GM23248 (cell line): ENCODE data around the gene SSB. TPM values are rescaled to one million over a fixed set of nuclear protein-coding genes. Genes with fewer than 3 reads are reported as not detected.

Experiments
- DNase-seq: peaks from one replicate; pipeline ENCODE4 v3.0.0-alpha.2; 2015
- H2AFZ ChIP-seq: fragments of 200-600 bp; sonication (generic); 2 replicates; pipeline ENCODE4 v1.6.1; 2016; ENCODE audit warnings: antibody characterized with exemption
- H3F3A ChIP-seq: fragments of 200-600 bp; sonication (generic); 2 replicates; pipeline ENCODE4 v1.6.1; 2016; ENCODE audit warnings: mild to moderate bottlenecking, antibody characterized with exemption, mixed run types; ENCODE audit not compliant: insufficient read depth
- H3K27ac ChIP-seq: fragments of 200-600 bp; sonication (generic); 2 replicates; pipeline ENCODE4 v1.5.1; 2016; ENCODE audit warnings: mild to moderate bottlenecking
- H3K27me3 ChIP-seq: fragments of 200-600 bp; sonication (generic); replicated peaks from 2 replicates; pipeline ENCODE4 v1.6.1; 2016; ENCODE audit warnings: mild to moderate bottlenecking; ENCODE audit not compliant: insufficient read depth
- H3K36me3 ChIP-seq: fragments of 200-600 bp; sonication (generic); 2 replicates; pipeline ENCODE4 v1.6.1; 2016; ENCODE audit warnings: low read depth, mild to moderate bottlenecking
- H3K4me1 ChIP-seq: fragments of 200-600 bp; sonication (generic); 2 replicates; pipeline ENCODE4 v1.6.1; 2016; ENCODE audit warnings: mild to moderate bottlenecking; ENCODE audit not compliant: insufficient read depth
- H3K4me2 ChIP-seq: fragments of 200-600 bp; sonication (generic); one replicate; pipeline ENCODE4 v1.6.1; 2016; ENCODE audit warnings: mild to moderate bottlenecking; ENCODE audit not compliant: unreplicated experiment
- H3K4me3 ChIP-seq: fragments of 200-600 bp; sonication (generic); 2 replicates; pipeline ENCODE4 v1.5.1; 2016; ENCODE audit warnings: mild to moderate bottlenecking
- H3K79me2 ChIP-seq: fragments of 200-600 bp; sonication (generic); 2 replicates; pipeline ENCODE4 v1.6.1; 2016; ENCODE audit warnings: mild to moderate bottlenecking; ENCODE audit not compliant: insufficient read depth
- H3K9ac ChIP-seq: fragments of 200-600 bp; sonication (generic); 2 replicates; pipeline ENCODE4 v1.6.1; 2016; ENCODE audit warnings: mild to moderate bottlenecking
- H3K9me2 ChIP-seq: fragments of 200-600 bp; sonication (generic); 2 replicates; pipeline ENCODE4 v1.6.1; 2016; ENCODE audit warnings: mixed run types, mild to moderate bottlenecking, moderate library complexity; ENCODE audit not compliant: insufficient read depth
- H3K9me3 ChIP-seq: fragments of 200-600 bp; sonication (generic); one replicate; pipeline ENCODE4 v1.6.1; 2017; ENCODE audit warnings: low read depth
- H4K20me1 ChIP-seq: fragments of 200-600 bp; sonication (generic); 2 replicates; pipeline ENCODE4 v1.6.0; 2016; ENCODE audit not compliant: insufficient read depth
- EZH2 ChIP-seq: fragments of 200-600 bp; sonication (generic); IDR thresholded peaks from 2 replicates; pipeline ENCODE4 v1.6.1; 2018; ENCODE audit warnings: antibody characterized with exemption, mild to moderate bottlenecking; ENCODE audit not compliant: insufficient read depth, poor library complexity, severe bottlenecking
- EZH2phosphoT487 ChIP-seq: fragments of 200-600 bp; sonication (generic); IDR thresholded peaks from 2 replicates; pipeline ENCODE4 v1.6.1; 2018; ENCODE audit warnings: antibody characterized with exemption, moderate library complexity, mild to moderate bottlenecking, low read depth; ENCODE audit not compliant: insufficient read depth
- WGBS, 2 experiments: methylation state at CpG; one replicate each; pipeline ENCODE4 v1.1.6; 2015 to 2017; ENCODE audit warnings: low lambda C conversion rate in 2 of 2, low coverage in 1 of 2; ENCODE audit errors: missing lambda C conversion rate in 2 of 2; 5-methylcytosine and 5-hydroxymethylcytosine counted together
- in situ Hi-C: fragments of 300-500 bp; cut with MboI; formaldehyde crosslinking; loops from 2 replicates; pipeline ENCODE4 v1.15.0; 2020
- polyA plus RNA-seq: library from polyadenylated mRNA; unstranded; fragments of >200 nt; fragmentation: Nextera tagmentation; extraction: Ambion mirVana; gene quantifications from 2 replicates; pipeline ENCODE4 v1.2.1, GENCODE V29; 2016
- total RNA-seq: library from RNA; depleted of rRNA; stranded (reverse); fragments of >200 nt; shearing (Covaris generic); gene quantifications from 2 replicates; pipeline ENCODE4 v1.2.3, GENCODE V29; 2014

The SSB gene
- total and polyA plus RNA-seq, 2 experiments from 2014 or later, result 80.4 to 204 TPM

DNA sequence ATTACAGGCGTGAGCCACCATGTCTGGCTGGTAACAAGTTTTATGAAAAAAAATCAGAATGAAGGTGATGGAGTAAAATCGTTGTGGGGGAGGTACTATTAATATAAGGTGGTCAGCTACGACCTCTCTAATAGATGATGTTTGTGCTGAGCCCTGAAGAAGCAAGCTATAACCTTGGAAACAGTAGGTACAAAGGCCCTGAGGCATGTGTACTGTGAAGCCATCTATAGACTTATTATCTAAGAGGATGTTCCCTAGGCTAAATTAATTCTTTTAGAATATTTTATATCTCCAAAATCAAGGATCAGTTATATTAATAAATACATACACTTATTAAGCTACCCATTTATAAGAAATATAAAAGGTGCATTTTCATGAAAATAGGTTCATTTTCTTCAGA is 23.3 kb upstream of the SSB start:
- Histone ChIP-seq H3K36me3 (no peaks in the 10 kb centered on the region), H3K4me2 (no peak overlapping the region), H3F3A (no peaks in the 10 kb centered on the region), H3K4me1 (peaks cover 5% of the 10 kb centered on the region; the same call in 1 of the 2 replicates), H3K4me3 (no peak overlapping the region), H4K20me1 (no peaks in the 10 kb centered on the region), H3K9ac (no peak overlapping the region; the same call in 1 of the 2 replicates), H3K9me2 (no peaks in the 10 kb centered on the region), H3K9me3 (no peaks in the 10 kb centered on the region), H2AFZ (peak overlapping the region; percentile 67), H3K27me3 (no peaks in the 10 kb centered on the region), H3K27ac (no peak overlapping the region), H3K79me2 (no peaks in the 10 kb centered on the region)
- no peak for DNase-seq
- WGBS, 2 experiments, result 68 to 76% methylated on average over 3 of the region's 3 CpGs
- in situ Hi-C loops, result no loop called here
- TF ChIP-seq EZH2phosphoT487 (no peak), EZH2 (no peak)

DNA sequence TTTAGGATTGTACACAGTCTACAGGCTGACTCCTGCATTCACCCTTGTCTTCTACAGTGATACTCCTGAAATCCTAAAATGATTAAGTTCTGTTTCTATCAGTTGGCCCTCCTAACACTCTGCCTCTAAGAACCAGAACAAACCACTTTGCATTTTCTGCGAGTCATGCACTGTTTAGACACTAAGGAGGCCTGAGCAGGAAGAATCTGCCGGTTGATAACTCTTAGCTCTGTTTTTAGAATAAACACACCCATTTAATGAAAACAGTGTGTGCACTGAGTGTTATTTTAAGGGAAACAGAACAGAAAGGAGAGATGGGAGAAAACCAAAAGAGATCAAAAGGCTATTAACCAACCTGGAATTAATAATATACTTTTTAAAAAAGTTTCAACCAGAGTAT is 22.9 kb upstream of the SSB start:
- Histone ChIP-seq H3K27ac (no peak overlapping the region), H3K4me1 (peaks cover 5% of the 10 kb centered on the region; the same call in 1 of the 2 replicates), H3K36me3 (no peaks in the 10 kb centered on the region), H2AFZ (peak overlapping the region; percentile 67), H3K4me3 (no peak overlapping the region), H3K4me2 (no peak overlapping the region), H3K9me2 (no peaks in the 10 kb centered on the region), H3F3A (no peaks in the 10 kb centered on the region), H3K9me3 (no peaks in the 10 kb centered on the region), H3K79me2 (no peaks in the 10 kb centered on the region), H3K27me3 (no peaks in the 10 kb centered on the region), H4K20me1 (no peaks in the 10 kb centered on the region), H3K9ac (no peak overlapping the region; the same call in 1 of the 2 replicates)
- 5 to 8% methylated on average over 2 of the region's 2 CpGs for WGBS, 2 experiments
- in situ Hi-C loops, result no loop called here
- no peak for TF ChIP-seq EZH2
- DNase-seq, result peak; percentile 25

DNA sequence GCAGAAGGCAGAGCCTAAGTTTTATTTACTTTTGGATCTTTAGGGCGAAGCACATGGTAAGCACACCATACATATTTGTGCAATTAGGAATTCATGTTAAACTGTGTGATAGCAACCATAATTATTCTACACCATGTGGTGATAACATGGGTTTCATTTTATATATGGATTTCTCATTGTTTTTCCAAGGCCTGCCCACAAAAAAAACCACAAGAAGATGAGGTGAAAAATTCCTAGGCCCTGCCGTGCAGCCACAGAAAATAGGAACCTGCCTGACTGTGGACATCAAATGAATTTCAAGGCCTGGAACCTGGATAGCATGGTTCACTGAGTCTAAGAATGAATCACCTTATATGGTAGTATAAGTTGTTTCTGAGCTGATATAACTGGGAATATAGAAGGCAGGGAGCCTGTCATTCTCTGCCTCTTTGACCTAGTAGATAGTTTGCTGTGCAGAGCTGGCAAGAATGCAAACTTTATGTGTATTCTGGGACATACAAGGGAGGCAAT is 22.4 kb upstream of the SSB start:
- H3K9me2 ChIP-seq, result no peaks in the 10 kb centered on the region
- H3K4me3 ChIP-seq, result no peak overlapping the region
- no peaks in the 10 kb centered on the region for H3K79me2 ChIP-seq
- in situ Hi-C loops, result no loop called here
- TF ChIP-seq EZH2phosphoT487 (no peak), EZH2 (no peak)
- no peak overlapping the region for H3K4me2 ChIP-seq
- WGBS, 2 experiments, result 16 to 22% methylated on average over 2 of the region's 2 CpGs
- no peak overlapping the region; the same call in 1 of the 2 replicates for H3K9ac ChIP-seq
- no peak for DNase-seq
- no peaks in the 10 kb centered on the region for H3K27me3 ChIP-seq
- no peaks in the 10 kb centered on the region for H3F3A ChIP-seq
- no peaks in the 10 kb centered on the region for H3K9me3 ChIP-seq
- peak overlapping the region; percentile 67 for H2AFZ ChIP-seq
- H4K20me1 ChIP-seq, result no peaks in the 10 kb centered on the region
- H3K4me1 ChIP-seq, result peaks cover 5% of the 10 kb centered on the region; the same call in 1 of the 2 replicates
- H3K27ac ChIP-seq, result no peak overlapping the region
- H3K36me3 ChIP-seq, result no peaks in the 10 kb centered on the region

DNA sequence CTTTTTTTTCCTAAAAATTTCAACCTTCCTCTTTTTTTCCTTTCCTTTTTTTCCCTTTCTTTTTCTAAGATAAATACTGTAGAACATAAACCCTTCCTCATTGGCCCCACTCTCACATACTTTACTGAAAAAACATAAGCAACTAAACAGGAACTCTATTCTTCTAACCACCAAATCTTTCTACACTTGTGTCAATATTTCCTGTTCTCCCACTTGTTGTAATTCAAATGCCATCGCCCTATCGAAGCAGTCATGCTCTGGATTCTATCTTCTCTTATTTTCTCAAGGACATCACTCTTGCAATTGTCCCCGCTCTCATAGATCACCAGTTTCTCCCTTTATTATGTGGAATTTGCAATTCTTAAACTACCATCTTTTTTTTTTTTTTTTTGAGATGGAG is 20.2 kb upstream of the SSB start:
- H3K9me2 ChIP-seq, result no peaks in the 10 kb centered on the region
- in situ Hi-C loops, result no loop called here
- TF ChIP-seq EZH2phosphoT487 (no peak), EZH2 (no peak)
- H2AFZ ChIP-seq, result no peak overlapping the region
- no peaks in the 10 kb centered on the region for H4K20me1 ChIP-seq
- peaks cover 5% of the 10 kb centered on the region; the same call in 1 of the 2 replicates for H3K4me1 ChIP-seq
- no peak overlapping the region for H3K4me2 ChIP-seq
- H3K4me3 ChIP-seq, result no peak overlapping the region
- no peak overlapping the region for H3K9ac ChIP-seq
- H3K27me3 ChIP-seq, result no peaks in the 10 kb centered on the region
- H3K9me3 ChIP-seq, result no peaks in the 10 kb centered on the region
- no peak overlapping the region for H3K27ac ChIP-seq
- DNase-seq, result no peak
- WGBS, 2 experiments, result 82 to 91% methylated on average over 3 of the region's 3 CpGs
- H3K36me3 ChIP-seq, result no peaks in the 10 kb centered on the region
- no peaks in the 10 kb centered on the region for H3F3A ChIP-seq
- H3K79me2 ChIP-seq, result no peaks in the 10 kb centered on the region
